H1 (cell line): ENCODE data around the gene BOK. TPM values are rescaled to one million over a fixed set of nuclear protein-coding genes. Genes with fewer than 3 reads are reported as not detected.

ENCODE experiments used
- BRCA1 ChIP-seq: IDR thresholded peaks from 2 replicates; pipeline ENCODE4 v1.6.1; 2012; ENCODE audit warnings: low read depth, low read length, improper control_type of control experiment
- CBX8 ChIP-seq: fragments of 300-800, 300-1000 bp; sonication (generic); IDR thresholded peaks from 2 replicates; pipeline ENCODE4 v1.7.1; 2016; ENCODE audit warnings: low read depth, low read length, borderline replicate concordance
- NRF1 ChIP-seq: IDR thresholded peaks from 2 replicates; pipeline ENCODE4 v1.6.1; 2011; ENCODE audit warnings: mild to moderate bottlenecking, low read depth, low read length, improper control_type of control experiment
- RFX5 ChIP-seq: IDR thresholded peaks from 2 replicates; pipeline ENCODE4 v1.6.1; 2011; ENCODE audit warnings: low read depth, low read length, improper control_type of control experiment, borderline replicate concordance
- SP4 ChIP-seq: IDR thresholded peaks from 2 replicates; pipeline ENCODE4 v1.6.1; 2012; ENCODE audit warnings: low read length, inconsistent platforms
- TAF7 ChIP-seq: optimal IDR thresholded peaks from 2 replicates; pipeline ENCODE3; 2011; ENCODE audit warnings: low read depth, mild to moderate bottlenecking, inconsistent platforms, low read length, moderate library complexity, borderline replicate concordance
- polyA plus RNA-seq, 7 experiments: library from polyadenylated mRNA; depleted of rRNA in 3 of 7; stranded (reverse) in 5 of 7; unstranded in 2 of 7; fragments of >200 nt in 5 of 7; fragments of 200-250 nt in 2 of 7; gene quantifications; 1 replicate in 5 of 7; 2 replicates in 1 of 7; 4 replicates in 1 of 7; pipeline versions ENCODE4 v1.2.1 to v1.2.3, GENCODE V29; 2011 to 2013; ENCODE audit warnings: missing spikeins in 2 of 7, mixed read lengths in 2 of 7
- total RNA-seq: library from RNA; stranded (reverse); fragmentation: NEBNext Ultra II Directional; extraction: Animal tissue kit (Norgen Biotek cat#: 25700); gene quantifications from 2 replicates; pipeline ENCODE4 v1.2.1, GENCODE V29; 2021
- TF ChIP-seq, protein P1 (sequence below): fragments of 300-600 bp; sonication (generic); IDR thresholded peaks from 2 replicates; pipeline ENCODE4 v1.7.1; 2012; ENCODE audit warnings: low read length, moderate library complexity, mild to moderate bottlenecking, inconsistent platforms; ENCODE audit not compliant: insufficient replicate concordance
- TF ChIP-seq, protein P2 (sequence below), 3 experiments: IDR thresholded peaks; 1 replicate in 2 of 3; 2 replicates in 1 of 3; pipeline versions ENCODE4 v1.5.1 to v1.6.1; 2011; ENCODE audit warnings: low read length in 3 of 3, mild to moderate bottlenecking in 3 of 3, inconsistent platforms in 2 of 3, low read depth in 1 of 3, moderate library complexity in 1 of 3; ENCODE audit not compliant: insufficient read depth in 1 of 3; ENCODE audit errors: control extremely low read depth in 1 of 3

Gene BOK
- total and polyA plus RNA-seq, 2 of the 8 experiments (the other 6 are each of a cell fraction or from before 2014, with no cell fraction given), result 33.7 to 37.6 TPM

DNA sequence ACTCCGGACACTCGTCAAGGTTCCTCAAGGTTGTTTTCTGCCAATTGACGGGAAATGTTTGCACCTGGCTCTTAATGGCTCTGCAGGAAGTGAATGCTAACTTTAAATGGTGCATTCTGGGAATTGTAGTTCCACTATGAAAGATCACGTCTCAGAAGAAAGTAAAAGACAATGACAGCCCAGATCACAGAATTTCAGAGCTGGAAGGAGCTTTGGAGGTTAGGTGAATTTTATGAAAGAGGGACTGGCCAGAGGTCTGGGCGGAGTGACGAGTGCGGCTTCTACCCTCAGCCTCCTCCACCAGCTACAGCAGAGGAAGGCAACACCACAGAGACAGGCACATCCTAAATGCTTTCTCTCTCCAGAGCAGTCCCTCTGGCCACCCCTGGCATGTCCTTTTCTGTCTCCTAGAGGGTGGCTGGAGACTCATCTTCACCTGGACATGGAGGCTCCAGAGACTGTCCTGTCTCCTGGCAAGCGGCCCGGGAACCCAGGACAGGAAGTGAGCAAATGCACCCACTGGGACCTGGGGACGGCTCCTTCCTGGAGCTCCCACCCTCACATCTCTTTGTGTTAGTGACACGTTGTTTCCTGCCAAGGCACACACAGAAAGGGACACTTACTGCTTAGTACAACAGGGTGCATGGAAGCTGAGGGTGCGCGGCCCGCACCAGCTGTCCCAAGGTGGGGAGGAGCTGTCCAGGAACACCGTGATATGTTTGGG lies 59.0 kb downstream of the BOK start (continued):
- TF ChIP-seq, protein P1, sequence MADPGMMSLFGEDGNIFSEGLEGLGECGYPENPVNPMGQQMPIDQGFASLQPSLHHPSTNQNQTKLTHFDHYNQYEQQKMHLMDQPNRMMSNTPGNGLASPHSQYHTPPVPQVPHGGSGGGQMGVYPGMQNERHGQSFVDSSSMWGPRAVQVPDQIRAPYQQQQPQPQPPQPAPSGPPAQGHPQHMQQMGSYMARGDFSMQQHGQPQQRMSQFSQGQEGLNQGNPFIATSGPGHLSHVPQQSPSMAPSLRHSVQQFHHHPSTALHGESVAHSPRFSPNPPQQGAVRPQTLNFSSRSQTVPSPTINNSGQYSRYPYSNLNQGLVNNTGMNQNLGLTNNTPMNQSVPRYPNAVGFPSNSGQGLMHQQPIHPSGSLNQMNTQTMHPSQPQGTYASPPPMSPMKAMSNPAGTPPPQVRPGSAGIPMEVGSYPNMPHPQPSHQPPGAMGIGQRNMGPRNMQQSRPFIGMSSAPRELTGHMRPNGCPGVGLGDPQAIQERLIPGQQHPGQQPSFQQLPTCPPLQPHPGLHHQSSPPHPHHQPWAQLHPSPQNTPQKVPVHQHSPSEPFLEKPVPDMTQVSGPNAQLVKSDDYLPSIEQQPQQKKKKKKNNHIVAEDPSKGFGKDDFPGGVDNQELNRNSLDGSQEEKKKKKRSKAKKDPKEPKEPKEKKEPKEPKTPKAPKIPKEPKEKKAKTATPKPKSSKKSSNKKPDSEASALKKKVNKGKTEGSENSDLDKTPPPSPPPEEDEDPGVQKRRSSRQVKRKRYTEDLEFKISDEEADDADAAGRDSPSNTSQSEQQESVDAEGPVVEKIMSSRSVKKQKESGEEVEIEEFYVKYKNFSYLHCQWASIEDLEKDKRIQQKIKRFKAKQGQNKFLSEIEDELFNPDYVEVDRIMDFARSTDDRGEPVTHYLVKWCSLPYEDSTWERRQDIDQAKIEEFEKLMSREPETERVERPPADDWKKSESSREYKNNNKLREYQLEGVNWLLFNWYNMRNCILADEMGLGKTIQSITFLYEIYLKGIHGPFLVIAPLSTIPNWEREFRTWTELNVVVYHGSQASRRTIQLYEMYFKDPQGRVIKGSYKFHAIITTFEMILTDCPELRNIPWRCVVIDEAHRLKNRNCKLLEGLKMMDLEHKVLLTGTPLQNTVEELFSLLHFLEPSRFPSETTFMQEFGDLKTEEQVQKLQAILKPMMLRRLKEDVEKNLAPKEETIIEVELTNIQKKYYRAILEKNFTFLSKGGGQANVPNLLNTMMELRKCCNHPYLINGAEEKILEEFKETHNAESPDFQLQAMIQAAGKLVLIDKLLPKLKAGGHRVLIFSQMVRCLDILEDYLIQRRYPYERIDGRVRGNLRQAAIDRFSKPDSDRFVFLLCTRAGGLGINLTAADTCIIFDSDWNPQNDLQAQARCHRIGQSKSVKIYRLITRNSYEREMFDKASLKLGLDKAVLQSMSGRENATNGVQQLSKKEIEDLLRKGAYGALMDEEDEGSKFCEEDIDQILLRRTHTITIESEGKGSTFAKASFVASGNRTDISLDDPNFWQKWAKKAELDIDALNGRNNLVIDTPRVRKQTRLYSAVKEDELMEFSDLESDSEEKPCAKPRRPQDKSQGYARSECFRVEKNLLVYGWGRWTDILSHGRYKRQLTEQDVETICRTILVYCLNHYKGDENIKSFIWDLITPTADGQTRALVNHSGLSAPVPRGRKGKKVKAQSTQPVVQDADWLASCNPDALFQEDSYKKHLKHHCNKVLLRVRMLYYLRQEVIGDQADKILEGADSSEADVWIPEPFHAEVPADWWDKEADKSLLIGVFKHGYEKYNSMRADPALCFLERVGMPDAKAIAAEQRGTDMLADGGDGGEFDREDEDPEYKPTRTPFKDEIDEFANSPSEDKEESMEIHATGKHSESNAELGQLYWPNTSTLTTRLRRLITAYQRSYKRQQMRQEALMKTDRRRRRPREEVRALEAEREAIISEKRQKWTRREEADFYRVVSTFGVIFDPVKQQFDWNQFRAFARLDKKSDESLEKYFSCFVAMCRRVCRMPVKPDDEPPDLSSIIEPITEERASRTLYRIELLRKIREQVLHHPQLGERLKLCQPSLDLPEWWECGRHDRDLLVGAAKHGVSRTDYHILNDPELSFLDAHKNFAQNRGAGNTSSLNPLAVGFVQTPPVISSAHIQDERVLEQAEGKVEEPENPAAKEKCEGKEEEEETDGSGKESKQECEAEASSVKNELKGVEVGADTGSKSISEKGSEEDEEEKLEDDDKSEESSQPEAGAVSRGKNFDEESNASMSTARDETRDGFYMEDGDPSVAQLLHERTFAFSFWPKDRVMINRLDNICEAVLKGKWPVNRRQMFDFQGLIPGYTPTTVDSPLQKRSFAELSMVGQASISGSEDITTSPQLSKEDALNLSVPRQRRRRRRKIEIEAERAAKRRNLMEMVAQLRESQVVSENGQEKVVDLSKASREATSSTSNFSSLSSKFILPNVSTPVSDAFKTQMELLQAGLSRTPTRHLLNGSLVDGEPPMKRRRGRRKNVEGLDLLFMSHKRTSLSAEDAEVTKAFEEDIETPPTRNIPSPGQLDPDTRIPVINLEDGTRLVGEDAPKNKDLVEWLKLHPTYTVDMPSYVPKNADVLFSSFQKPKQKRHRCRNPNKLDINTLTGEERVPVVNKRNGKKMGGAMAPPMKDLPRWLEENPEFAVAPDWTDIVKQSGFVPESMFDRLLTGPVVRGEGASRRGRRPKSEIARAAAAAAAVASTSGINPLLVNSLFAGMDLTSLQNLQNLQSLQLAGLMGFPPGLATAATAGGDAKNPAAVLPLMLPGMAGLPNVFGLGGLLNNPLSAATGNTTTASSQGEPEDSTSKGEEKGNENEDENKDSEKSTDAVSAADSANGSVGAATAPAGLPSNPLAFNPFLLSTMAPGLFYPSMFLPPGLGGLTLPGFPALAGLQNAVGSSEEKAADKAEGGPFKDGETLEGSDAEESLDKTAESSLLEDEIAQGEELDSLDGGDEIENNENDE, result no peak
- TF ChIP-seq, protein P2, sequence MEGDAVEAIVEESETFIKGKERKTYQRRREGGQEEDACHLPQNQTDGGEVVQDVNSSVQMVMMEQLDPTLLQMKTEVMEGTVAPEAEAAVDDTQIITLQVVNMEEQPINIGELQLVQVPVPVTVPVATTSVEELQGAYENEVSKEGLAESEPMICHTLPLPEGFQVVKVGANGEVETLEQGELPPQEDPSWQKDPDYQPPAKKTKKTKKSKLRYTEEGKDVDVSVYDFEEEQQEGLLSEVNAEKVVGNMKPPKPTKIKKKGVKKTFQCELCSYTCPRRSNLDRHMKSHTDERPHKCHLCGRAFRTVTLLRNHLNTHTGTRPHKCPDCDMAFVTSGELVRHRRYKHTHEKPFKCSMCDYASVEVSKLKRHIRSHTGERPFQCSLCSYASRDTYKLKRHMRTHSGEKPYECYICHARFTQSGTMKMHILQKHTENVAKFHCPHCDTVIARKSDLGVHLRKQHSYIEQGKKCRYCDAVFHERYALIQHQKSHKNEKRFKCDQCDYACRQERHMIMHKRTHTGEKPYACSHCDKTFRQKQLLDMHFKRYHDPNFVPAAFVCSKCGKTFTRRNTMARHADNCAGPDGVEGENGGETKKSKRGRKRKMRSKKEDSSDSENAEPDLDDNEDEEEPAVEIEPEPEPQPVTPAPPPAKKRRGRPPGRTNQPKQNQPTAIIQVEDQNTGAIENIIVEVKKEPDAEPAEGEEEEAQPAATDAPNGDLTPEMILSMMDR (IDR thresholded peaks at IDR 0.05; ENCODE audit: control extremely low read depth in 1 of 3, insufficient read depth in 1 of 3, low read depth in 1 of 3, low read length in 3 of 3), result no peak
- TF ChIP-seq BRCA1 (no peak), NRF1 (no peak), SP4 (no peak), CBX8 (no peak), TAF7 (no peak), RFX5 (no peak)
